Liver (tissue), 9 donors: ENCODE measurements around the gene IGFL4. TPM values are rescaled to one million over a fixed set of nuclear protein-coding genes. Genes with fewer than 3 reads are reported as not detected.

ENCODE experiments used
- DNase-seq: peaks from one replicate; pipeline ENCODE4 v3.0.0-alpha.2; 2017; ENCODE audit warnings: low spot score
- H3K27ac ChIP-seq, 2 donors: one replicate each; pipeline ENCODE4 v1.7.0; 2013; ENCODE audit warnings: inconsistent platforms in 2 of 2, low read length in 2 of 2, control low read depth in 1 of 2, low read depth in 1 of 2, mild to moderate bottlenecking in 1 of 2
- H3K27me3 ChIP-seq, 4 donors: one replicate each; pipeline versions ENCODE4 v1.6.1 to v1.7.0; 2013; ENCODE audit warnings: low read length in 3 of 4, inconsistent platforms in 1 of 4, mild to moderate bottlenecking in 1 of 4, moderate library complexity in 1 of 4; ENCODE audit not compliant: control insufficient read depth in 4 of 4, insufficient read depth in 4 of 4
- H3K36me3 ChIP-seq, 4 donors: one replicate each; pipeline versions ENCODE4 v1.6.1 to v1.7.0; 2013; ENCODE audit warnings: low read length in 3 of 4, mild to moderate bottlenecking in 3 of 4, low read depth in 1 of 4, moderate library complexity in 1 of 4; ENCODE audit not compliant: control insufficient read depth in 4 of 4, insufficient read depth in 3 of 4
- H3K4me1 ChIP-seq, 4 donors: one replicate each; pipeline versions ENCODE4 v1.6.1 to v1.7.0; 2013; ENCODE audit warnings: low read length in 3 of 4, mild to moderate bottlenecking in 3 of 4, moderate library complexity in 1 of 4; ENCODE audit not compliant: control insufficient read depth in 4 of 4, insufficient read depth in 4 of 4
- H3K4me3 ChIP-seq, 3 donors: one replicate each; pipeline versions ENCODE4 v1.6.1 to v1.7.0; 2013; ENCODE audit warnings: low read length in 3 of 3, control low read depth in 1 of 3, low read depth in 1 of 3, mild to moderate bottlenecking in 1 of 3
- H3K9ac ChIP-seq, 2 donors: one replicate each; pipeline ENCODE4 v1.7.0; 2013; ENCODE audit warnings: low read length in 2 of 2, mild to moderate bottlenecking in 2 of 2, moderate library complexity in 2 of 2, control low read depth in 1 of 2, low read depth in 1 of 2
- H3K9me3 ChIP-seq, 4 donors: one replicate each; pipeline versions ENCODE4 v1.6.1 to v1.7.0; 2013; ENCODE audit warnings: low read length in 3 of 4; ENCODE audit not compliant: control insufficient read depth in 4 of 4
- ATF3 ChIP-seq: IDR thresholded peaks from 2 replicates; pipeline ENCODE4 v1.6.1; 2016; ENCODE audit warnings: antibody characterized with exemption
- FOXA1 ChIP-seq: IDR thresholded peaks from 2 replicates; pipeline ENCODE4 v1.6.1; 2016; ENCODE audit warnings: antibody characterized with exemption
- FOXA2 ChIP-seq: IDR thresholded peaks from 2 replicates; pipeline ENCODE4 v1.6.1; 2016; ENCODE audit warnings: antibody characterized with exemption
- GABPA ChIP-seq, 2 donors: IDR thresholded peaks in 1 of 2; conservative IDR thresholded peaks in 1 of 2; 2 replicates each; pipeline ENCODE4 v1.6.1; 2016; ENCODE audit warnings: antibody characterized with exemption in 2 of 2, mild to moderate bottlenecking in 1 of 2, moderate library complexity in 1 of 2
- HNF4A ChIP-seq, 2 donors: conservative IDR thresholded peaks; 2 replicates each; pipeline ENCODE4 v1.6.1; 2016; ENCODE audit warnings: antibody characterized with exemption in 2 of 2, mild to moderate bottlenecking in 2 of 2
- JUND ChIP-seq, 2 donors: IDR thresholded peaks; 2 replicates each; pipeline ENCODE4 v1.6.1; 2016; ENCODE audit warnings: antibody characterized with exemption in 2 of 2
- NR2F2 ChIP-seq: IDR thresholded peaks from 2 replicates; pipeline ENCODE4 v1.6.1; 2016; ENCODE audit warnings: antibody characterized with exemption
- RAD21 ChIP-seq, 2 donors: IDR thresholded peaks; 2 replicates each; pipeline ENCODE4 v1.6.1; 2016; ENCODE audit warnings: antibody characterized with exemption in 2 of 2, mild to moderate bottlenecking in 2 of 2
- REST ChIP-seq: IDR thresholded peaks from 2 replicates; pipeline ENCODE4 v1.6.1; 2016; ENCODE audit warnings: antibody characterized with exemption, mild to moderate bottlenecking
- RXRA ChIP-seq, 2 donors: IDR thresholded peaks; 2 replicates each; pipeline ENCODE4 v1.6.1; 2017 to 2018; ENCODE audit warnings: antibody characterized with exemption in 2 of 2, mild to moderate bottlenecking in 1 of 2
- TAF1 ChIP-seq: conservative IDR thresholded peaks from 2 replicates; pipeline ENCODE4 v1.6.1; 2016; ENCODE audit warnings: antibody characterized with exemption, mild to moderate bottlenecking
- WGBS: extraction: QIAGEN DNeasy Blood & Tissue Kit; methylation state at CpG from one replicate; pipeline ENCODE4 v1.1.7; 2013; 5-methylcytosine and 5-hydroxymethylcytosine counted together
- polyA plus RNA-seq, 2 donors: library from polyadenylated mRNA; stranded (reverse) in 1 of 2; unstranded in 1 of 2; fragments of 200-250 nt in 1 of 2; fragments of >200 nt in 1 of 2; fragmentation: Nextera tagmentation in 1 of 2; extraction: Ambion mirVana in 1 of 2; gene quantifications; one replicate each; pipeline versions ENCODE4 v1.2.1 to v1.2.3, GENCODE V29; 2013 to 2015
- total RNA-seq, 2 donors: library from RNA; depleted of rRNA; stranded (reverse); fragments of >200 nt; gene quantifications; one replicate each; pipeline ENCODE4 v1.2.3, GENCODE V29; 2014
- TF ChIP-seq, protein P1 (sequence below): IDR thresholded peaks from 2 replicates; pipeline ENCODE4 v1.6.1; 2016; ENCODE audit warnings: antibody characterized with exemption
- TF ChIP-seq, protein P2 (sequence below): fragments of 150-350 bp; IDR thresholded peaks from 2 replicates; pipeline ENCODE4 v1.5.1; 2017; ENCODE audit warnings: improper control_type of control experiment, low read depth, low read length; ENCODE audit not compliant: missing input control
- TF ChIP-seq, protein P3 (sequence below): IDR thresholded peaks from 2 replicates; pipeline ENCODE4 v1.6.1; 2016; ENCODE audit warnings: antibody characterized with exemption
- donor health status: healthy.
- donor health status: healthy.
- donor health status: healthy.
- donor health status: healthy.
- donor health status: healthy.

The IGFL4 gene
- total and polyA plus RNA-seq, 4 donors = not detected

DNA sequence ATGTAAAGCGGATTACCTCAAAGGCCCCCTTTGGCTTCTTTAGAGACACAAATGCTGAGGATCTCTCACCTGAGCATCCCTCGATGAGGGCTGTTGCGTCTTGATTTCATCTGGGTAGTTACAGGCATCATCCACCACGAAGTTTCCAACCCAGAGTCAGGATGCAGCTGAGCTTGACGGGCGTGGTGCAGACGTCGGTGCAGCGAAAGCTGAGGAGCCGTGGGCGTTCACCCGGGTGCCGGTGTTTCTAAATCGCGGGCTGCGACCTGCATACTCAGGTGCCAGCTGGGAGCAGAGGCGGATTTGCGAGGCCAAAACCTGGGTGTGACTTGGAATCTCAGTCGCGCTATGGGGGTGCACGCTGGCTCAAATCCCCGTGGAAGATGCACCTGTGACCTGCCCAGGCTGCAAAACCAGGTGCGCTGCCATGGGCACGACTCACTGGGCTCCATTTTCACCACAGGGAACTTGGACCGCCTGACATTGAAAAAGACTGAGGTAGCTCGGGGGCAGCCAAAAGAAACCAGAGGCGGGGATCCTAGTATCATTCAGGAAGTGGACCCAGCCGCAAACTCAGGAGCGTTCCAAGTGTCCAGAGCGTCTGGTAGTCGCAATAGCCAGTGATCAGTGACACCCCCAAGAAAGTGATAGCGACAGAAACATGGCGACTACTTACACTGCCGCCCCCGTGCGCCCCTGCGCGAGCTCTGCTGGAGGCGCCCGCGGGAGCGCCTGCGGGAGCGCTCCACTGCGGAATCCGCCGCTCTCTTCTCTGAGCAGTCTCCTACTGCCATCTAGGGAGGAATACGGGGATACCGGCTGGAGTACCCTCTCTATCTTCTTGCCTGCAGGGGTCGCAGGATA, 36.4 kb upstream of the IGFL4 start (continued):
- TF ChIP-seq REST = no peak

- Histone ChIP-seq H3K27me3 (peaks cover 0 to 13% (median 8%) of the 10 kb centered on the region in 4 donors), H3K9ac (no peak overlapping the region), H3K4me1 (peaks cover 0 to 8% (median 6%) of the 10 kb centered on the region in 4 donors), H3K27ac (no peak overlapping the region), H3K9me3 (no peaks in the 10 kb centered on the region), H3K4me3 (no peak overlapping the region), H3K36me3 (no peaks in the 10 kb centered on the region)
- TF ChIP-seq JUND (IDR thresholded peaks at IDR 0.05) = no peak
- TF ChIP-seq, protein P1, sequence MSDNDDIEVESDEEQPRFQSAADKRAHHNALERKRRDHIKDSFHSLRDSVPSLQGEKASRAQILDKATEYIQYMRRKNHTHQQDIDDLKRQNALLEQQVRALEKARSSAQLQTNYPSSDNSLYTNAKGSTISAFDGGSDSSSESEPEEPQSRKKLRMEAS = no peak
- no peak for TF ChIP-seq RXRA (IDR thresholded peaks at IDR 0.05)
- no peak for TF ChIP-seq RAD21 (IDR thresholded peaks at IDR 0.05)
- no peak for TF ChIP-seq HNF4A (conservative IDR thresholded peaks at IDR 0.05)
- no peak for TF ChIP-seq FOXA1
- TF ChIP-seq FOXA2 = no peak
- TF ChIP-seq, protein P2, sequence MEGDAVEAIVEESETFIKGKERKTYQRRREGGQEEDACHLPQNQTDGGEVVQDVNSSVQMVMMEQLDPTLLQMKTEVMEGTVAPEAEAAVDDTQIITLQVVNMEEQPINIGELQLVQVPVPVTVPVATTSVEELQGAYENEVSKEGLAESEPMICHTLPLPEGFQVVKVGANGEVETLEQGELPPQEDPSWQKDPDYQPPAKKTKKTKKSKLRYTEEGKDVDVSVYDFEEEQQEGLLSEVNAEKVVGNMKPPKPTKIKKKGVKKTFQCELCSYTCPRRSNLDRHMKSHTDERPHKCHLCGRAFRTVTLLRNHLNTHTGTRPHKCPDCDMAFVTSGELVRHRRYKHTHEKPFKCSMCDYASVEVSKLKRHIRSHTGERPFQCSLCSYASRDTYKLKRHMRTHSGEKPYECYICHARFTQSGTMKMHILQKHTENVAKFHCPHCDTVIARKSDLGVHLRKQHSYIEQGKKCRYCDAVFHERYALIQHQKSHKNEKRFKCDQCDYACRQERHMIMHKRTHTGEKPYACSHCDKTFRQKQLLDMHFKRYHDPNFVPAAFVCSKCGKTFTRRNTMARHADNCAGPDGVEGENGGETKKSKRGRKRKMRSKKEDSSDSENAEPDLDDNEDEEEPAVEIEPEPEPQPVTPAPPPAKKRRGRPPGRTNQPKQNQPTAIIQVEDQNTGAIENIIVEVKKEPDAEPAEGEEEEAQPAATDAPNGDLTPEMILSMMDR = no peak
- TF ChIP-seq, protein P3, sequence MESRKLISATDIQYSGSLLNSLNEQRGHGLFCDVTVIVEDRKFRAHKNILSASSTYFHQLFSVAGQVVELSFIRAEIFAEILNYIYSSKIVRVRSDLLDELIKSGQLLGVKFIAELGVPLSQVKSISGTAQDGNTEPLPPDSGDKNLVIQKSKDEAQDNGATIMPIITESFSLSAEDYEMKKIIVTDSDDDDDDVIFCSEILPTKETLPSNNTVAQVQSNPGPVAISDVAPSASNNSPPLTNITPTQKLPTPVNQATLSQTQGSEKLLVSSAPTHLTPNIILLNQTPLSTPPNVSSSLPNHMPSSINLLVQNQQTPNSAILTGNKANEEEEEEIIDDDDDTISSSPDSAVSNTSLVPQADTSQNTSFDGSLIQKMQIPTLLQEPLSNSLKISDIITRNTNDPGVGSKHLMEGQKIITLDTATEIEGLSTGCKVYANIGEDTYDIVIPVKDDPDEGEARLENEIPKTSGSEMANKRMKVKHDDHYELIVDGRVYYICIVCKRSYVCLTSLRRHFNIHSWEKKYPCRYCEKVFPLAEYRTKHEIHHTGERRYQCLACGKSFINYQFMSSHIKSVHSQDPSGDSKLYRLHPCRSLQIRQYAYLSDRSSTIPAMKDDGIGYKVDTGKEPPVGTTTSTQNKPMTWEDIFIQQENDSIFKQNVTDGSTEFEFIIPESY = no peak
- no peak for TF ChIP-seq GABPA (IDR thresholded peaks at IDR 0.05 in 1 of 2, conservative IDR thresholded peaks at IDR 0.05 in 1 of 2)
- no peak for TF ChIP-seq NR2F2
- no peak for TF ChIP-seq ATF3
- TF ChIP-seq TAF1 = no peak
- 32% methylated on average over 9 of the region's 9 CpGs for WGBS
- no peak for DNase-seq
These were observed 35.5 kb upstream of the IGFL4 start for GRCh38 chr19:46076031-46076880.
